Progenitor cell of endocrine pancreas (in vitro differentiated cells): ENCODE data around the gene ULBP3. TPM values are rescaled to one million over a fixed set of nuclear protein-coding genes. Genes with fewer than 3 reads are reported as not detected.

ENCODE experiments used
- DNase-seq: peaks from one replicate; pipeline ENCODE4 v3.0.0; 2021; ENCODE audit warnings: low spot score; ENCODE audit not compliant: unreplicated experiment
- H3K27ac Mint-ChIP-seq: 2 replicates; pipeline ENCODE4 v1.8.0; 2021; ENCODE audit warnings: mild to moderate bottlenecking, moderate library complexity, mixed read lengths
- H3K27me3 Mint-ChIP-seq: 2 replicates; pipeline ENCODE4 v1.8.0; 2021; ENCODE audit warnings: mixed read lengths
- H3K36me3 Mint-ChIP-seq: 2 replicates; pipeline ENCODE4 v1.8.0; 2022; ENCODE audit warnings: mixed read lengths; ENCODE audit not compliant: insufficient read depth
- H3K4me1 Mint-ChIP-seq: 2 replicates; pipeline ENCODE4 v1.8.0; 2021; ENCODE audit warnings: low read depth, mixed read lengths
- H3K4me3 Mint-ChIP-seq: 2 replicates; pipeline ENCODE4 v1.8.0; 2021; ENCODE audit warnings: low read depth, mild to moderate bottlenecking, moderate library complexity, mixed read lengths
- H3K9me3 Mint-ChIP-seq: 2 replicates; pipeline ENCODE4 v1.8.0; 2021; ENCODE audit warnings: low read depth, mixed read lengths
- CTCF ChIP-seq: fragments of 200-600 bp; sonication (generic); IDR thresholded peaks from one replicate; pipeline ENCODE4 v1.5.0; 2021; ENCODE audit warnings: antibody characterized with exemption, mild to moderate bottlenecking; ENCODE audit not compliant: unreplicated experiment
- total RNA-seq: library from RNA; stranded (reverse); gene quantifications from 2 replicates; pipeline ENCODE4 v1.2.1, GENCODE V29; 2021

Gene ULBP3
- total RNA-seq, 1 donor from 2014 or later = 16.2 TPM

DNA sequence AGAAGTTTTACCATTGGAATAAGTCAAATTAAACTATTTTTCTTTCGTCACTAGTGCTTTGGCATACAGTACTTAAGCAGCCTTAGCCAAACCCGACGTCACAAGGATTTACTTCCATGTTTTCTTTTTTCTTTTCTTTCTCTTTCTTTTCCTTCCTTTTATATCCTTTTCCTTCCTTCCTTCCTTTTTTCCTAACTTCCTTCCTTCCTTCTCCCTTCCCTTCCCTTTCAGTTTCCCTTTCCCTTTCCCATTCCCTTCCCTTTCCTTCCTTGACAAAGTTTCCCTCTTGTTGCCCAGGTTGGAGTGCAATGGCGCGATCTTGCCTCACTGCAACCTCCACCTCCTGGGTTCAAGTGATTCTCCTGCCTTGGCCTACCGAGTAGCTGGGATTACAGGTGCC lies 9.9 kb downstream of the ULBP3 start:
- no peak for TF ChIP-seq CTCF
- Mint-ChIP-seq H3K36me3 (peaks cover 12% of the 10 kb centered on the region), H3K27ac (no peak overlapping the region), H3K4me3 (no peak overlapping the region), H3K9me3 (no peaks in the 10 kb centered on the region), H3K4me1 (no peaks in the 10 kb centered on the region), H3K27me3 (peaks cover 29% of the 10 kb centered on the region)
- DNase-seq = no peak

GRCh38 chr6:150058231-150058792 lies 10.6 kb downstream of the ULBP3 start:
- H3K4me3 Mint-ChIP-seq = no peak overlapping the region
- no peaks in the 10 kb centered on the region for H3K9me3 Mint-ChIP-seq
- no peak for DNase-seq
- no peaks in the 10 kb centered on the region for H3K4me1 Mint-ChIP-seq
- no peak overlapping the region for H3K27ac Mint-ChIP-seq
- TF ChIP-seq CTCF = no peak
- H3K36me3 Mint-ChIP-seq = peaks cover 12% of the 10 kb centered on the region
- peaks cover 36% of the 10 kb centered on the region for H3K27me3 Mint-ChIP-seq

GRCh38 chr6:150057501-150057951 lies 11.4 kb downstream of the ULBP3 start:
- DNase-seq = no peak
- no peak for TF ChIP-seq CTCF
- H3K27me3 Mint-ChIP-seq = peaks cover 44% of the 10 kb centered on the region
- no peaks in the 10 kb centered on the region for H3K4me1 Mint-ChIP-seq
- no peaks in the 10 kb centered on the region for H3K9me3 Mint-ChIP-seq
- peaks cover 10% of the 10 kb centered on the region for H3K36me3 Mint-ChIP-seq
- H3K4me3 Mint-ChIP-seq = no peak overlapping the region
- H3K27ac Mint-ChIP-seq = no peak overlapping the region

GRCh38 chr6:150056916-150057315 lies 12.0 kb downstream of the ULBP3 start:
- Mint-ChIP-seq H3K27ac (no peak overlapping the region), H3K27me3 (peaks cover 50% of the 10 kb centered on the region), H3K4me1 (no peaks in the 10 kb centered on the region), H3K4me3 (no peak overlapping the region), H3K36me3 (peaks cover 3% of the 10 kb centered on the region), H3K9me3 (no peaks in the 10 kb centered on the region)
- no peak for TF ChIP-seq CTCF
- no peak for DNase-seq

GRCh38 chr6:150056156-150056555 lies 12.8 kb downstream of the ULBP3 start:
- no peak for TF ChIP-seq CTCF
- H3K27me3 Mint-ChIP-seq = peaks cover 55% of the 10 kb centered on the region
- peaks cover 3% of the 10 kb centered on the region for H3K36me3 Mint-ChIP-seq

More at GRCh38 chr6:150056156-150056555, 12.8 kb downstream of the ULBP3 start:
- no peaks in the 10 kb centered on the region for H3K4me1 Mint-ChIP-seq
- no peak overlapping the region for H3K4me3 Mint-ChIP-seq
- no peak overlapping the region for H3K27ac Mint-ChIP-seq
- DNase-seq = no peak
- no peaks in the 10 kb centered on the region for H3K9me3 Mint-ChIP-seq
